Effector CD8-positive, alpha-beta T cell (primary cell): ENCODE measurements around the gene SLC41A3.

Experiments used
- DNase-seq: peaks from one replicate; lab custom pipeline; 2025; lab: John Stamatoyannopoulos, UW

The SLC41A3 gene

DNA sequence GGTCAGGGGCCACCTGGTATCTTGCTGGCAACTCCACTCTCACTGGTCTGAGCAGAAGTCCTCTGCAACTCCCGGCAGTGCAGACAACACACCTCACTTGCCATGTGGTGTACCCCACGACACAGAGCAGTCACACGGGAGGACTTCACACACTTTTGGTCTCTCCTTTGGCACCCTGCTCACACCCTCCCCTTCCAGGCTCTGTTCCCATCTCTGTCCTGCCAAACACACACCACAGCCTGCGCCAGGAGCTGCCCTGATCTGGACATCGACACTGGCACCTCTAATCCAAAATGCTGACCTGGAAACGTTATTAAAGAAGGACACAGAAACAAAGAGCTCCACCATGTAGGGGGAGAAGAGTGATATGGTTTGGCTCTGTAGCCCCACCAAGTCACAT, 57.2 kb downstream of the SLC41A3 start:
- DNase-seq: no peak

GRCh38 chr3:126026277-126026751, 57.6 kb downstream of the SLC41A3 start:
- DNase-seq: no peak

GRCh38 chr3:126025862-126026261, 58.1 kb downstream of the SLC41A3 start:
- DNase-seq: no peak

DNA sequence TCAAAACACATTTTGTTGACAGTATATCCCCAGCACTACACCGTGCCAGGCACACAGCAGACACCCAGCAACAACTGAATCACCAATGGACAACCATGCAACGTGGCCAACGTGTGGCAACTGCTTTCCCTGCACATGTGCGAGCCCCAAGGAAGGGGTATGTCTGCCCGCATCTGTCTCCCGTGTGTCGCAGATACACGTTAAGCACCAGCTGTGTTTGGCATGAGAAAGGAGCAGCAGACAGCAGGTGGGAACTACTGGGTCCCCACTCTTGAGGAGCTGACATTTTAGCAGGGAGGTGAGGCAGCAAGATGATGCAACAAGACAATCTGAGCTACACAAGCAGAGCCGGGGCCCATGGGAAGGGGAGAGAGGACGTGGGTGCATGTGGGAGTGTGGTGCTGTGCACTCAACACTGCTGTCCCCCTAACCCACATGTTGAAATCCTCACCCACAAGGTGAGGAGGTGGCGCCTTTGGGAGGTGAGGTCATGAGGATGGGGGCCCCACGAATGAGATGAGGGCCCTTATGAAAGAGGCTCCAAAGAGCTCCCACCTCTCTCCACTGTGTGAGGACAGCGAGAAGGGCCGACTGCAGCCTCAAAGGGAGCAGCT, 58.7 kb downstream of the SLC41A3 start:
- DNase-seq: no peak

DNA sequence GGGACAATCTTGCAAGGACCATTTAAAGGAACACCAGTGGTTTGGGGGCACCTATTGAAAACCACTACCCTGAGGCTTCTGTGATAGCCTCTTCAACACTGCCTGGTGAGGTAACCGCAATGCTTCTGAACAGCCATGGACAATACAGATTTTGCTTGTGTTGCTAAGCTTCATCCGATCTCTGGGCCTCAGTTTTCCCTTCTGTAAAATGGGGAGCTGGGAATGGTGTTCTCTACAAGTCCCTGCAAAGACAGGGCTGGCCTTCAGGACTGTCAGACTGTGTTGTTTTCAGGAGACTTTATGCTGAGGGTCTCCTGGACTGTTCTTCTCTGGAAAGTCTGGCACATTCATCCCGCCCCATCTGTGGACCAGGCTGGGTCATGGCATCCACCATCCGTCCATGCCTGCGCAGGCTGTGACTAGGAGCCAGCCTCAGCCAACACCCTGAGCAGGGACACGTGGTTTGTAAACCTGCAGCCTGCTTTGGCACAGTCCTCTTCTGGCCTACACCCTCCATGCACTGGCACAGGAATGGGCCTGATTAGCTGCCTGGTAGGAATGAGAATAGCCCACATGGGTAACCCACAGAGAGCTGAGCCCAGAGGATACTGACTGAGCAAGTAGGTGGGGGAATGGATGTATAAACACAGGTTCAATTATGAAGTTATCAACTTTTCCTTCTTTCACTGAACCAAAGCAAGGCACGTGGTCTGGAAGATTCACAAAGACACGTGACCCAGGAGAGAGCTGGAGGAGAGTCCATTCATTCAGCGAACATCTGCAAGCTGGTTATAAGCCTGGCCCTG, 59.7 kb downstream of the SLC41A3 start:
- no peak for DNase-seq

- no peak for DNase-seq
Observed at GRCh38 chr3:126023390-126023789, 60.5 kb downstream of the SLC41A3 start.

DNA sequence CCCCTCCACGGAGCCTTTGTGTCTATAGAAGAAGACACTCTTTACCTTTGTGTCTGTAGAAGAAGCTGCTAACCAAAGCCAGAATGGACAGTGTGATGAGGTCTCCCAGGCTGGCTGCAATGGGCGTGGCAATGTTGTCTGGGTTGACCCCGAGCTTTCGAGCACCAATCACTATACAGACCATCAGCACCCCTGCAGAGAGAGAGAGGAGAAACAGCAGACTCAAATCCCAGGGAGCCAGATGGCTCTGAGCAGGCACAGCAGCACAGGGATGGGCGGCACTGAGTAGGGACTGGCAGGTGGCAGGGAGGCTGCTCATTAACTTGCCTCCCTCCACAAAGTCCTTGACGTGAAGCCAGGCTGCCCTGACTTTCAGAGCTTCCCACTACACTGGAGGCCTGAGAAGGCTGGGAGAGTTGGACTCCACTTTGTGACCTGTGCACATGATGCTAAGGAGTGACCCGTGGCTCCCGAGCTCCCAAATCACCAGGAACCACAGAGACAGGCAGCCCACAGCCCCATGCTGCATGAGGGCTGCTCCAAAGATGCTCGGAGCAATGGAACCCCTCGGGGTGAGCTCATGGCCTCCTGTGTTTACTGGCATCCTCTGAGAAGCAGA, 61.1 kb downstream of the SLC41A3 start:
- DNase-seq: no peak

- no peak for DNase-seq
Observed at GRCh38 chr3:126021702-126022101, 62.2 kb downstream of the SLC41A3 start.

DNA sequence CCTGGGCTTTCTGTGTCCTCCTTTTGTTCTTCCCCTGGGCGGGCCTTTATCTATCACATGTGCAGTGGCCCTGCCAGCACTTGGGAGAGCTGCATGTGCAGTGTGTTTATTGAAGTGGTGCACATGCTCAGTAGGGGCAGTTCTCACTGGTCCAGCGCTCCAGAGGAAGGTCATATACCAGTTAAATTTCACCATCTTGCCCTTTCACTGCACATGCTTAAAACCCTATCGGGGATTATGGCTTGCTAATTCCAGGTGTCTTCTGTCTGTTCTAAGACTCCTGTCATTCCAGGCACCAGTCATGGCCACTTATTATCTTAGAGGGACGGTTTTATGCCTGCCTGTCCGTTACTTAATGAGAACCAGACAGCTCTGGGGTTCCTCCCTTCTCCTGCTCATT, 62.7 kb downstream of the SLC41A3 start:
- no peak for DNase-seq

- DNase-seq: no peak
Observed at GRCh38 chr3:126019683-126020082, 64.2 kb downstream of the SLC41A3 start.

- DNase-seq: no peak
Observed at GRCh38 chr3:126018995-126019394, 64.9 kb downstream of the SLC41A3 start.

- DNase-seq: no peak
Observed at GRCh38 chr3:126018545-126018944, 65.4 kb downstream of the SLC41A3 start.

GRCh38 chr3:126017362-126017761, 66.6 kb downstream of the SLC41A3 start:
- no peak for DNase-seq

GRCh38 chr3:126016616-126017015, 67.3 kb downstream of the SLC41A3 start:
- no peak for DNase-seq

- no peak for DNase-seq
Observed at GRCh38 chr3:126015075-126015474, 68.8 kb downstream of the SLC41A3 start.

GRCh38 chr3:126014252-126014651, 69.7 kb downstream of the SLC41A3 start:
- DNase-seq: no peak

GRCh38 chr3:126013751-126014156, 70.2 kb downstream of the SLC41A3 start:
- DNase-seq: no peak

DNA sequence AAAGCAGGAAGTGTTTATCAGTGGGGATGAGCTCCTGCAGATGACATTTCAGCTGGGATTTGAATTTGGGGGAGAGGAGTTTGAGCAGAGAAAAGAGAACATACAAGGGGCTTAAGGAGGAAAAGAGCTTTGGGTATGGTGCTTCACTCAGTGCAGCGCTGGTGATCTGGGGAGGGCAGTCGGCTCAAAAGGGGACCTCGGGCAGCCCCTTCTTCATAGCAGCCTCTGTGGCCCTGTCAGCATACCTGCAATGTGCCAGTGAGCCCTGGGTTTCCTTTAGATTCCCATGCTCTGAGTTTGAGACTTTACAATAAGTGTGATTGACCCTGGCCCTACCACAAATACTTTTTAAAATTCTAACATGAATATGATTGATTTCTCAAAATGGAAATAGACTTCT, 74.7 kb downstream of the SLC41A3 start:
- no peak for DNase-seq

DNA sequence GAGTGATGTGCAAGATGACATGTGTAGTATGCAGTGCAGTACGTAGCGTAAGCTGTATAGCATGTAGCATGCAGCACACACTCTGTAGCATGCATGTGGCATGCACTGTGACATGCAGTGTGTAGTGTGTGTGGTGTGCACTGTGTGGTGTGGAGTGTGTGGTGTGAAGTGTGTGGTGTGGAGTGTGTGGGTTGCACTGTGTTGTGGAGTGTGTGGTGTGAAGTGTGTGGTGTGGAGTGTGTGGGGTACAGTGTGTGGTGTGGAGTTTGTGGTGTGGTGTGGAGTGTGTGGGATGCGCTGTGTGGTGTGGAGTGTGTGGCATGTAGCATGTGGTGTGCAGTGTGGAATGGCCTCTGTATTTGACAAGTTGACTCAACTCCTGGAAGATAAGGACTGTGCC, 75.7 kb downstream of the SLC41A3 start:
- no peak for DNase-seq

GRCh38 chr3:126005951-126006350, 78.0 kb downstream of the SLC41A3 start:
- DNase-seq: no peak

GRCh38 chr3:126004692-126005091, 79.2 kb downstream of the SLC41A3 start:
- DNase-seq: no peak

DNA sequence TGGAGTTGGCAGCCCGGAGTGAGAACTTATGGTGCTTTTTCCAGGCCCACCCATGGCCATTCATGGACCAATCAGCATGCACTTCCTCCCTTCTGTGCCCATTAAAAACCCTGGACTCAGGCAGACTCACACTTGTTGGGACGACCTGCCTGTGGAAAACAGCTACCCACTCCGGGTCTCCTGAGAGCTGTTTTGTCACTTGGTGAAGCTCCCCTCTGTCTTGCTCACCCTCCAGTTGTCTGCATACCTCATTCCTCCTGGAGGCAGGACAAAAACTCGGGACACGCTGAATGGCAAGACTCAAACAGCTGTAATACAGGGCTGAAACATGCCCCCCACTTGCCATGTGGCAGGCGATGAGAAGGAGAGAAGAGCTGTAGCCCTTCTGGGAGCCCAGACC, 79.7 kb downstream of the SLC41A3 start:
- no peak for DNase-seq
